ENCODE results near the gene TLE1.

The TLE1 gene

DNA sequence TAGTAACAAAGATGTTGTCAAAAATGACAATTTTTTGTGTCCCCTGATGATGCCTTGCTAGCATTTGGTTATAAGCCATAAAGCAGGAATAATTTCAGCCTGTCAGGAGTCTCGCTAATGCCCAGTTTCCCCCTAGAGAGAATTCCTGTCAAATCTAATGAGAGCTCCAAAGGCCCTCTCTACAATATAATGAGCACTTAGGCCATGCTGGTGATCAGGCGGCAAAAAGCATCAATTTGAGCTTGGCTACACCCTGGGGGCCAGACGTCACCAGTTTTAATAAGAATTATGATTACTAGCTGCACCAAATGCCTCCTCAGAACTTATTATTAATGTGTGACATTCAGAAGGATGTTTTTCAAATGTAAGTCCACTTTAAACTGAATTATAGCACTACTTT is 6.1 kb downstream of the TLE1 start:
- Histone ChIP-seq H3K4me3 (ENCODE audit: low read depth, low read length) (no peak overlapping the region), H3K9me3 (no peaks in the 10 kb centered on the region), H3K4me1 (no peaks in the 10 kb centered on the region), H3K27me3 (no peaks in the 10 kb centered on the region), H3K36me3 (peaks cover 9% of the 10 kb centered on the region)
- TF ChIP-seq, protein P1, sequence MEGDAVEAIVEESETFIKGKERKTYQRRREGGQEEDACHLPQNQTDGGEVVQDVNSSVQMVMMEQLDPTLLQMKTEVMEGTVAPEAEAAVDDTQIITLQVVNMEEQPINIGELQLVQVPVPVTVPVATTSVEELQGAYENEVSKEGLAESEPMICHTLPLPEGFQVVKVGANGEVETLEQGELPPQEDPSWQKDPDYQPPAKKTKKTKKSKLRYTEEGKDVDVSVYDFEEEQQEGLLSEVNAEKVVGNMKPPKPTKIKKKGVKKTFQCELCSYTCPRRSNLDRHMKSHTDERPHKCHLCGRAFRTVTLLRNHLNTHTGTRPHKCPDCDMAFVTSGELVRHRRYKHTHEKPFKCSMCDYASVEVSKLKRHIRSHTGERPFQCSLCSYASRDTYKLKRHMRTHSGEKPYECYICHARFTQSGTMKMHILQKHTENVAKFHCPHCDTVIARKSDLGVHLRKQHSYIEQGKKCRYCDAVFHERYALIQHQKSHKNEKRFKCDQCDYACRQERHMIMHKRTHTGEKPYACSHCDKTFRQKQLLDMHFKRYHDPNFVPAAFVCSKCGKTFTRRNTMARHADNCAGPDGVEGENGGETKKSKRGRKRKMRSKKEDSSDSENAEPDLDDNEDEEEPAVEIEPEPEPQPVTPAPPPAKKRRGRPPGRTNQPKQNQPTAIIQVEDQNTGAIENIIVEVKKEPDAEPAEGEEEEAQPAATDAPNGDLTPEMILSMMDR (IDR thresholded peaks at IDR 0.05; ENCODE audit: low read depth, low read length) = no peak
- no peak for DNase-seq

DNA sequence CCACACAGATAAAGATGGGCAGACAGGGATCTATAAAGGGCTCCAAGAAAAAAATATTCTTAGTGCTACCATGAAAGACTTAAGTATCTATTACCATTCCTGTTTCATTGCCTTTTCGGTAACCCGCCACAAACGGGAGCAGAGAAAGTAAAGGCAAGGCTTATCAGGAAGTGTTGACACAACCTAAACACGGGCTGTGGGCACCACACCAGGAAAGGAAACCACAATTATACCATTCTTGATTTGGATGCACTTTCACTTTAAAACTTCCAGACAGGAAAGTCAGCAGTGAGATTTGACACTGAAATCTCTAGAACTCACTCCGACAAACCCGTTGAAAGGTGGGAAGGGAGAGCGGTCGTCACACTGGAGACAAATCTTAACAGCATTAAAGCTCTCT is 6.5 kb downstream of the TLE1 start:
- Histone ChIP-seq H3K4me1 (no peaks in the 10 kb centered on the region), H3K9me3 (no peaks in the 10 kb centered on the region), H3K27me3 (no peaks in the 10 kb centered on the region), H3K36me3 (peaks cover 9% of the 10 kb centered on the region), H3K4me3 (ENCODE audit: low read depth, low read length) (no peak overlapping the region)
- TF ChIP-seq, protein P1 (IDR thresholded peaks at IDR 0.05; ENCODE audit: low read depth, low read length) = no peak
- DNase-seq = no peak

DNA sequence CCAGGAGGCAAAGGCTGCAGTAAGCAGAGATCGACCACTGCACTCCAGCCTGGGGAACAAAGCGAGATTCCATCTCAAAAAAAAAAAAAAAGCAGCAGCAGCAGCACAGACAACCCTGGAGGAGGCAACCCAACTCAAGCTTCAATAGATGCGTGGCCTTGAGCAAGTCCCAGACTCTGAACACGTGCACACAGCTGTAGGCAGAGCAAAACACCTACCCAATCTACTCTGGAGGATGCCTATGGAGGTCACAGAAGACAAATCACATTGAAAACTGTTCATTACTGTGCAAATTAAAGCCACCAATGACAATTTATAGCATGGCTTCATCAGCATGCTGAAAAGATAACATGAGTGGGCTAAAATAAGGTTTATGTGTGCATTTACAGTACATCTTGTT is 7.2 kb downstream of the TLE1 start:
- TF ChIP-seq, protein P1 (IDR thresholded peaks at IDR 0.05; ENCODE audit: low read depth, low read length) = no peak
- H3K36me3 ChIP-seq = peaks cover 9% of the 10 kb centered on the region

DNA sequence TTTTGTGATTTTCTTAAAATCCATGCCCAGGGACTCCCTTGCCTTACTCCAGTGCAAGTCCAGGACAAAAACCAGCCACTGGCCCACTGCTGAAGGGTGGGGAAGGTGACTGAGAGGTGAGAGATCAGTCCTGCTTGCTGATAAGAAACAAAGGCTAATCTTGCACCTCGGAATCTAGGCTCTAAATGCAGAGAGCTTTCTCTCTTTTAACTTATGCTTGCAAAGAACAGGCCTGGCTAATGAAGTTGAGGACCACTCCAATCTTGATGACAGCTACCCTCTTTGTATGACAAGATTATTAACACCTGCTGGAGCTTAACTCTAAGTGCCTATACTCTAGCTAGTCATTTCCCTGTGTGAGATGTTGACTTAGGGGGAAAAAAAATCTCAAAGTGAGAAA is 8.8 kb downstream of the TLE1 start:
- Histone ChIP-seq H3K4me3 (ENCODE audit: low read depth, low read length) (no peak overlapping the region), H3K36me3 (peaks cover 9% of the 10 kb centered on the region), H3K27me3 (no peaks in the 10 kb centered on the region), H3K9me3 (no peaks in the 10 kb centered on the region), H3K4me1 (no peaks in the 10 kb centered on the region)
- TF ChIP-seq, protein P1 (IDR thresholded peaks at IDR 0.05; ENCODE audit: low read depth, low read length) = no peak
- no peak for DNase-seq

More for the DNA sequence above, 7.2 kb downstream of the TLE1 start:
- no peak for DNase-seq
- Histone ChIP-seq H3K27me3 (no peaks in the 10 kb centered on the region), H3K9me3 (no peaks in the 10 kb centered on the region), H3K4me1 (no peaks in the 10 kb centered on the region), H3K4me3 (ENCODE audit: low read depth, low read length) (no peak overlapping the region)

DNA sequence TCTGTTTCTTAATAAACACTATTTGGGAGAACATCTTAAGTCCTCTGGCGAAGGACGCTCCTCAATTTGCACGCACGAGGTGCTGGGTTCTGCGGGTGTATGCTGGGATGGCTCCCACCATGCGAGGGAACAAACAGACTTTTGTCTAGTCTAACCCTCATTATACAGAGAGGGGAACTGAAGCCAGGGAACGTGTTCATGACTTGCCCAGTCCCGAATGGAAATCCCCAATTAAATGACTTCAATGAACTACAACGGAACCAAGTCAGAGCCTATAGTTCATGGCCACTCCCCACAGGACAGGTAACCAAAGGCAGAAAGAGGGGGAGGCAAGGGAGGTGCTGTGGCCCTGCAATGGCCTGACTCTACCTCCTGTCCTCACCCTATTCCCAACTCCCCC is 9.3 kb downstream of the TLE1 start:
- TF ChIP-seq, protein P1 (IDR thresholded peaks at IDR 0.05; ENCODE audit: low read depth, low read length) = no peak
- DNase-seq = no peak
- H3K9me3 ChIP-seq = no peaks in the 10 kb centered on the region
- peaks cover 9% of the 10 kb centered on the region for H3K36me3 ChIP-seq
- H3K4me3 ChIP-seq (ENCODE audit: low read depth, low read length) = no peak overlapping the region
- no peaks in the 10 kb centered on the region for H3K27me3 ChIP-seq
- no peaks in the 10 kb centered on the region for H3K4me1 ChIP-seq

DNA sequence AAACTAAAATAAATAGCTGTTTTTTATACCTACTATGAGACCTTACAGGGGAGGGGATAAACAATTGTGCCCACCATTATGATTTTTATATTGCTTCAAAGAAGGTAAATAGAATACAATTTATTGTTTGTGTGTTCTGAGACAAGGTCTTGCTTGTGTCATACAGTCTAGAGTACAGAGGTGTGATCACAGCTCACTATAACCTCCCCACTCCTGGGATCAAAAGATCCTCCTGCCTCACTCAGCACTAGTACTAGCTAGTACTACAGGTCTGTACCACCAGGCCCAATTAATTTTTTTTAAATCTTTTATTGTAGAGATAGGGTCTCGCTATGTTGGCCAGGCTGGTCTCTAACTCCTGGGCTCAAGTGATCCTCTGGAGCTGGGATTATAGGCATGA is 11.3 kb downstream of the TLE1 start:
- Histone ChIP-seq H3K36me3 (peaks cover 5% of the 10 kb centered on the region; the same call in 1 of the 2 replicates), H3K9me3 (no peaks in the 10 kb centered on the region), H3K27me3 (no peaks in the 10 kb centered on the region), H3K4me1 (no peaks in the 10 kb centered on the region), H3K4me3 (ENCODE audit: low read depth, low read length) (no peak overlapping the region)
- DNase-seq = no peak
- TF ChIP-seq, protein P1 (IDR thresholded peaks at IDR 0.05; ENCODE audit: low read depth, low read length) = no peak
